K562 (cell line): Measurements from ENCODE around the gene TEDC1. TPM values are rescaled to one million over a fixed set of nuclear protein-coding genes. Genes with fewer than 3 reads are reported as not detected.
A peak's percentile ranks its signal among the peaks of the same experiment; 100 is the strongest.

Source experiments
- ATAC-seq: fragments of 200-7000 bp; cut with Tn5 transposase; 3 replicates; pipeline ENCODE4 v1.9.1; 2020; ENCODE audit warnings: moderate library complexity
- BruUV-seq: library from RNA; stranded (reverse); fragments of 400-500 nt; replicated peaks from 2 replicates; lab custom pipeline; 2021; lab: Mats Ljungman, UMichigan
- CTCF ChIA-PET: fragments of 300-600 bp; formaldehyde crosslinking; extraction: SDS; loops from one replicate; lab custom pipeline; 2021; ENCODE audit warnings: low intra/inter-chr PET ratio; lab: Yijun Ruan, JAX
- POLR2A ChIA-PET: fragments of 300-600, 350-650 bp; sonication (Branson Sonifier 250); formaldehyde crosslinking; extraction: SDS; loops from one replicate; lab custom pipeline; 2021; ENCODE audit warnings: antibody characterized with exemption, inconsistent platforms; lab: Yijun Ruan, JAX
- DNase-seq, 4 experiments: peaks; one replicate each; pipeline versions ENCODE4 v3.0.0 to v3.0.0-alpha.2; 2011 to 2018; ENCODE audit warnings: low spot score in 3 of 4, mixed read lengths in 3 of 4; ENCODE audit errors: extremely low read depth in 1 of 4
- FAIRE-seq: peaks from 2 replicates; lab custom pipeline; 2011; peaks lifted over from hg19 to GRCh38; lab: Jason Lieb, UNC
- H2AFZ ChIP-seq: 2 replicates; pipeline ENCODE4 v1.6.0; 2011; ENCODE audit warnings: low read depth, low read length, control low read depth, inconsistent platforms
- H3K27ac ChIP-seq: fragments of 200-600 bp; 3 replicates; pipeline ENCODE4 v1.8.0; 2011; ENCODE audit warnings: low read depth, mild to moderate bottlenecking, control low read depth, inconsistent platforms, low read length, moderate library complexity, mixed read lengths; ENCODE audit errors: extremely low read depth
- H3K27me3 ChIP-seq, 2 experiments: fragments of 300-600 bp in 1 of 2; 2 replicates in 1 of 2; 3 replicates in 1 of 2; pipeline versions ENCODE4 v1.6.0 to v1.8.0; 2011; ENCODE audit warnings: inconsistent platforms in 2 of 2, low read length in 2 of 2, mild to moderate bottlenecking in 1 of 2, mixed read lengths in 1 of 2, moderate library complexity in 1 of 2; ENCODE audit not compliant: control insufficient read depth in 2 of 2, insufficient read depth in 2 of 2
- H3K36me3 ChIP-seq: fragments of 300-600 bp; 3 replicates; pipeline ENCODE4 v1.8.0; 2011; ENCODE audit warnings: mild to moderate bottlenecking, low read length, inconsistent platforms; ENCODE audit not compliant: control insufficient read depth, insufficient read depth
- H3K4me1 ChIP-seq, 2 experiments: fragments of 200-600 bp in 1 of 2; replicated peaks in 1 of 2; 2 replicates in 1 of 2; 3 replicates in 1 of 2; pipeline versions ENCODE4 v1.5.1 to v1.8.0; 2011; ENCODE audit warnings: inconsistent platforms in 2 of 2, low read length in 2 of 2, mild to moderate bottlenecking in 1 of 2, mixed read lengths in 1 of 2, moderate library complexity in 1 of 2; ENCODE audit not compliant: control insufficient read depth in 2 of 2, insufficient read depth in 2 of 2
- H3K4me2 ChIP-seq: 2 replicates; pipeline ENCODE4 v1.6.1; 2011; ENCODE audit warnings: low read length, control low read depth, inconsistent platforms, mixed read lengths; ENCODE audit not compliant: insufficient read depth
- H3K4me3 ChIP-seq: fragments of 200-600 bp; sonication (generic), shearing (Covaris generic); 2 replicates; pipeline ENCODE4 v1.5.1; 2016; ENCODE audit warnings: control low read depth, inconsistent platforms
- H3K79me2 ChIP-seq: fragments of 200-600 bp; 3 replicates; pipeline ENCODE4 v1.8.0; 2011; ENCODE audit warnings: low read length, inconsistent platforms; ENCODE audit not compliant: control insufficient read depth, insufficient read depth
- H3K9ac ChIP-seq, 2 experiments: 2 replicates each; pipeline versions ENCODE4 v1.6.0 to v1.6.1; 2011; ENCODE audit warnings: low read depth in 2 of 2, low read length in 2 of 2, control low read depth in 1 of 2, inconsistent platforms in 1 of 2, mild to moderate bottlenecking in 1 of 2, mixed read lengths in 1 of 2; ENCODE audit not compliant: insufficient read depth in 1 of 2
- H3K9me1 ChIP-seq: one replicate; pipeline ENCODE4 v1.6.0; 2011; ENCODE audit warnings: inconsistent platforms, mild to moderate bottlenecking, low read length, moderate library complexity; ENCODE audit not compliant: control insufficient read depth, insufficient read depth
- H3K9me3 ChIP-seq: replicated peaks from 2 replicates; pipeline ENCODE4 v1.5.1; 2011; ENCODE audit warnings: low read depth, low read length, inconsistent platforms; ENCODE audit not compliant: control insufficient read depth, insufficient read depth
- H4K20me1 ChIP-seq: replicated peaks from 2 replicates; pipeline ENCODE4 v1.6.1; 2011; ENCODE audit warnings: low read length, inconsistent platforms, mixed read lengths; ENCODE audit not compliant: control insufficient read depth, insufficient read depth
- ATF2 ChIP-seq: sonication (generic); formaldehyde crosslinking; IDR thresholded peaks from 2 replicates; pipeline ENCODE4 v1.8.1; 2022; ENCODE audit warnings: missing genetic modification reagents
- CBX3 ChIP-seq, 2 experiments: IDR thresholded peaks; 1 replicate in 1 of 2; 2 replicates in 1 of 2; pipeline ENCODE4 v1.6.1; 2012; ENCODE audit warnings: inconsistent platforms in 2 of 2, low read length in 2 of 2, borderline replicate concordance in 1 of 2, control low read depth in 1 of 2
- E2F5 ChIP-seq: sonication (generic); formaldehyde crosslinking; IDR thresholded peaks from 2 replicates; pipeline ENCODE4 v1.8.0; 2022; ENCODE audit warnings: mild to moderate bottlenecking, missing genetic modification reagents
- MAFG ChIP-seq: fragments of 450-650 bp; conservative IDR thresholded peaks from 2 replicates; pipeline ENCODE4 v1.6.1; 2016; ENCODE audit warnings: missing genetic modification characterization, missing compliant biosample characterization
- MBD2 ChIP-seq: sonication (generic); IDR thresholded peaks from 2 replicates; pipeline ENCODE4 v1.6.1; 2016; ENCODE audit warnings: low read depth, borderline replicate concordance
- MEF2D ChIP-seq: conservative IDR thresholded peaks from 2 replicates; pipeline ENCODE4 v1.6.1; 2016; ENCODE audit warnings: low read depth, missing genetic modification characterization, missing compliant biosample characterization
- MTA2 ChIP-seq: fragments of 450-650 bp; IDR thresholded peaks from 2 replicates; pipeline ENCODE4 v1.6.1; 2016; ENCODE audit warnings: low read depth
- PHF21A ChIP-seq: fragments of 450-650 bp; IDR thresholded peaks from 2 replicates; pipeline ENCODE4 v1.6.1; 2017; ENCODE audit warnings: low read depth, borderline replicate concordance
- RFX1 ChIP-seq: fragments of 450-650 bp; IDR thresholded peaks from 2 replicates; pipeline ENCODE4 v1.6.1; 2016; ENCODE audit warnings: mild to moderate bottlenecking, moderate library complexity
- TSC22D4 ChIP-seq: fragments of 450-650 bp; IDR thresholded peaks from 2 replicates; pipeline ENCODE4 v1.6.1; 2016; ENCODE audit warnings: missing genetic modification characterization, missing biosample characterization, control low read depth
- WGBS: fragments of 100-300 bp; shearing (Covaris generic); methylation state at CpG from one replicate; pipeline ENCODE4 v1.1.6; 2016; ENCODE audit warnings: low coverage, mixed read lengths; ENCODE audit not compliant: insufficient coverage; ENCODE audit errors: missing lambda C conversion rate; 5-methylcytosine and 5-hydroxymethylcytosine counted together
- in situ Hi-C: fragments of 300-500 bp; cut with MboI; formaldehyde crosslinking; loops from 4 replicates; pipeline ENCODE4 v1.15.0; 2018; ENCODE audit warnings: inconsistent platforms, mixed read lengths
- intact Hi-C: fragments of 100-400 bp; cut with micrococcal nuclease; formaldehyde crosslinking; loops from 2 replicates; pipeline ENCODE4 v1.14.2; 2022
- polyA plus RNA-seq, 8 experiments: library from polyadenylated mRNA; depleted of rRNA in 4 of 8; stranded (reverse) in 5 of 8; unstranded in 3 of 8; fragments of >200 nt; fragmentation: Nextera tagmentation in 2 of 8; fragmentation: Illumina TruSeq in 1 of 8; extraction: Ambion mirVana in 2 of 8; extraction: Trizol in 1 of 8; gene quantifications; 2 replicates each; pipeline versions ENCODE4 v1.2.1 to v1.2.3, GENCODE V29; 2011 to 2014; ENCODE audit warnings: inconsistent platforms in 1 of 8, missing spikeins in 1 of 8
- total RNA-seq, 7 experiments: library from RNA; depleted of rRNA in 6 of 7; stranded (reverse); fragments of >200 nt in 6 of 7; fragmentation: Illumina TruSeq in 2 of 7; extraction: Trizol in 2 of 7; gene quantifications; 2 replicates each; pipeline versions ENCODE4 v1.2.1 to v1.2.3, GENCODE V29; 2011 to 2021; ENCODE audit warnings: low replicate concordance in 1 of 7
- TF ChIP-seq, protein P1 (sequence below): sonication (generic); formaldehyde crosslinking; IDR thresholded peaks from 2 replicates; pipeline ENCODE4 v1.8.1; 2023; ENCODE audit warnings: mild to moderate bottlenecking, missing genetic modification reagents, moderate library complexity

Gene TEDC1
- total and polyA plus RNA-seq, 9 of the 15 experiments (the other 6 are each of a cell fraction or from before 2014, with no cell fraction given): 0.21 to 28.3 (median 5.9) TPM

DNA sequence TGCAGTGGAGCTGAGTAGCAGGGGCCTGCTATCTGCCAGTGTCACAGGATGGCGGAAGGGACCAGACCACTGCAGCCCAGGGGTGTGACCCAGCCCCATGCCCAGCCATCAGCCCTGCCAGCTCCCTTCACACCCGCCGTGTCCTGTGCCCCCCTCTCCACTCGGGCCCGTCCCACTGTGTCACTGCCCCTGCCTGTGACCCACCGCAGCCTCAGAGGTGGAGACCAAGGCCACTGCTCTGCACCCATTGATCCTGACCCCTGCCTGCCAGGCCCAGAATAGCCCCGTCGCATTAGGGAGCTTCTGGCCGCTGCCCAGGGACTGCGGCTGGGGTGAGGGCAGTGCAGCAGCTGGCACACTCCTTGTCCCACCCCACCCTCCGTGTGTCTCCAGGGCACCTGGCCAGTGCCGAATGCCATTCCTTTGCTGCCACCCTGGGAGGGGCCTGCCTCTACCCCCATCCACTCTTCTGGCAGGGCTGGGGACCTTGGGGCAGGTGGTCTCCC, 18.5 kb upstream of the TEDC1 start:
- TF ChIP-seq PHF21A (no peak), TSC22D4 (tag) (no peak), MEF2D (tag) (no peak), MAFG (no peak), E2F5 (CRISPR knock-in tag) (no peak), ATF2 (no peak), MBD2 (no peak), CBX3 (IDR thresholded peaks at IDR 0.05; ENCODE audit: borderline replicate concordance in 1 of 2, low read length in 2 of 2) (no peak), MTA2 (no peak), RFX1 (no peak)
- TF ChIP-seq, protein P1, sequence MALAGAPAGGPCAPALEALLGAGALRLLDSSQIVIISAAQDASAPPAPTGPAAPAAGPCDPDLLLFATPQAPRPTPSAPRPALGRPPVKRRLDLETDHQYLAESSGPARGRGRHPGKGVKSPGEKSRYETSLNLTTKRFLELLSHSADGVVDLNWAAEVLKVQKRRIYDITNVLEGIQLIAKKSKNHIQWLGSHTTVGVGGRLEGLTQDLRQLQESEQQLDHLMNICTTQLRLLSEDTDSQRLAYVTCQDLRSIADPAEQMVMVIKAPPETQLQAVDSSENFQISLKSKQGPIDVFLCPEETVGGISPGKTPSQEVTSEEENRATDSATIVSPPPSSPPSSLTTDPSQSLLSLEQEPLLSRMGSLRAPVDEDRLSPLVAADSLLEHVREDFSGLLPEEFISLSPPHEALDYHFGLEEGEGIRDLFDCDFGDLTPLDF: no peak
- peaks cover 0 to 7% of the 10 kb centered on the region in 2 experiments; a peak in 1 of 5 replicates for H3K27me3 ChIP-seq
- H3K9ac ChIP-seq: peak overlapping the region in 1 of 2 experiments; percentile 26; a peak in 1 of 4 replicates
- CTCF ChIA-PET: interaction anchor here (1.1 kb wide), 1 partner anchor 17 kb away, joined by 4 read pairs; no protein-coding TSS in a partner anchor
- intact Hi-C loops (loop anchor here (10.0 kb wide), 1 partner anchor 52 kb away; the partner anchor contains the start of gene TMEM121), in situ Hi-C loops (no loop called here)
- no peaks in the 10 kb centered on the region for H3K79me2 ChIP-seq
- no peaks in the 10 kb centered on the region for H3K9me1 ChIP-seq
- H4K20me1 ChIP-seq: no peaks in the 10 kb centered on the region; the same call in 1 of the 2 replicates
- ATAC-seq (no peak), DNase-seq (no peak), FAIRE-seq (no peak)
- H3K4me1 ChIP-seq: peaks cover 0 to 85% of the 10 kb centered on the region in 2 experiments; a peak in 2 of 5 replicates
- no TSS peak for BruUV-seq
- no peaks in the 10 kb centered on the region for H3K9me3 ChIP-seq
- no peak overlapping the region for H2AFZ ChIP-seq
- H3K4me3 ChIP-seq: no peak overlapping the region
- POLR2A ChIA-PET: interaction anchor here (1.6 to 1.9 kb wide), 2 partner anchors 8 to 15 kb away, joined by 5 to 8 read pairs; no protein-coding TSS in a partner anchor
- no peak overlapping the region for H3K4me2 ChIP-seq
- peaks cover 20% of the 10 kb centered on the region; the same call in 1 of the 3 replicates for H3K36me3 ChIP-seq
- 57% methylated on average over 5 of the region's 12 CpGs for WGBS
- no peak overlapping the region for H3K27ac ChIP-seq
